H4 (cell line): ENCODE results near the gene NDUFA11. TPM values are rescaled to one million over a fixed set of nuclear protein-coding genes. Genes with fewer than 3 reads are reported as not detected.

Experiments
- DNase-seq: peaks from one replicate; pipeline ENCODE4 v3.0.0-alpha.2; 2015; ENCODE audit warnings: low spot score
- total RNA-seq: library from RNA; depleted of rRNA; stranded (reverse); fragments of >200 nt; shearing (Covaris generic); gene quantifications from 2 replicates; pipeline ENCODE4 v1.2.3, GENCODE V29; 2014; rRNA removed

NDUFA11 gene
- 281 and 301 TPM in 2 replicates for total RNA-seq

DNA sequence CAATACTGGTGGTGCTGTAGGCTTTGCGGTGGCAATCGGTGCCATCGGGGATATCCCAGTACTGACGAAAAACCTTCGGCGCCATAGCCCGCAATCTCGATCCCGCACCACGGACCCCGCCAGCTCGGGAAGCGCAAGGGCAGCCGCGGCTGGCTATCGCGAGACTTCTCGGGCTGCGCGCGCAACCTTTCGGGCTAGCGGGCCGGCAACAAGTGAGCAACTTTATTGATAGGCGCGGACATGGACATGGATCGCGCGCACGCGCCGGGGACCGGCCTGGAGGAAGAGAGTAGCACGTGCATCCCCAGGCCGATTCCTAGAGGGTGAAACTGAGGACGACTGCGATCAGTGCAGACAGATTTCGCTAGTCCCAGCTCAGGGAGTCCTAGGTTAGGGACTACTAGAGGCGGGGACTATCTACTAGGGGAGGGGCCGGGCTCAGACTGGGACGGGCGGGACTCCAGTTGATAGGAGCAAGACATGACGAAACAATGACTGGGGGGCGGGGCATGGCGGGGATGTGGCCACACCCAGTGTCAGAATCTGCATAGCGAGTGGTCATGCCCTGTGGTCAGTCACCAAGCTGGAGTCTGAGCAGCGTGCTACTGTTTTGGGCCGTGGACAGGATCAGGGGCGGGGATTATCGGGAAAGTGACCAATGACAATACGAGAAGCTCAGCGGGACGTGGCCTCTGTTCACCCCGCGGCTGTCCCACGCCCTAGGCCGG is at the start of gene NDUFA11:
TSS of gene NDUFA11 (minus strand) at position 167 of the 728 bp plus-strand sequence. CDS start at position 85, 82 bp downstream.
- peak; percentile 93 for DNase-seq

DNA sequence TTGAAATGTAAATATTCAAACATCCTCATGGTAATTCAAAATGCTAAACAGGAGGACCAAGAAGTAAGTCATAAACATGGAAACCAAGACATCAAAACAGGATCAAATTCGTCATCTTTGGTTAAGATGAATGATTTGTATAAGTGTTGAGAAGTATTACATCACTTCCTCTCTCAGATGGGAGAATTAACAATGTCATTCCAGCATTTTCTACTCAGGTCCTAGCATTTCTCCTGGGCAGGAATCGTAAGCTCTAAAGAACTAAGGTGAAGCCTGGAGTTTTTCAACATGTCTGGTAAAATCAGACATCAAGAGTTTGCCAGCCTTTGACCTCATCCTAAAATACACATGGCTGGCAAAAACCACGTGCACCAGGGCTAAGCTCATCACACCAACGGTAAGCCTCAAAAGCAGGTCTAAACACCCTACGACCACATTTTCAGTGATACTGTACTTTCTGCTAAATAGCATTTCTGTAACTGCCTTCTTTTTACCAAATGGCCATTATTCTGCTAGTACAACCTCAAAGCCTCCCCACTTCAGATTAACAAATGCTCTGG is 49.5 kb upstream of the NDUFA11 start:
- DNase-seq, result no peak

DNA sequence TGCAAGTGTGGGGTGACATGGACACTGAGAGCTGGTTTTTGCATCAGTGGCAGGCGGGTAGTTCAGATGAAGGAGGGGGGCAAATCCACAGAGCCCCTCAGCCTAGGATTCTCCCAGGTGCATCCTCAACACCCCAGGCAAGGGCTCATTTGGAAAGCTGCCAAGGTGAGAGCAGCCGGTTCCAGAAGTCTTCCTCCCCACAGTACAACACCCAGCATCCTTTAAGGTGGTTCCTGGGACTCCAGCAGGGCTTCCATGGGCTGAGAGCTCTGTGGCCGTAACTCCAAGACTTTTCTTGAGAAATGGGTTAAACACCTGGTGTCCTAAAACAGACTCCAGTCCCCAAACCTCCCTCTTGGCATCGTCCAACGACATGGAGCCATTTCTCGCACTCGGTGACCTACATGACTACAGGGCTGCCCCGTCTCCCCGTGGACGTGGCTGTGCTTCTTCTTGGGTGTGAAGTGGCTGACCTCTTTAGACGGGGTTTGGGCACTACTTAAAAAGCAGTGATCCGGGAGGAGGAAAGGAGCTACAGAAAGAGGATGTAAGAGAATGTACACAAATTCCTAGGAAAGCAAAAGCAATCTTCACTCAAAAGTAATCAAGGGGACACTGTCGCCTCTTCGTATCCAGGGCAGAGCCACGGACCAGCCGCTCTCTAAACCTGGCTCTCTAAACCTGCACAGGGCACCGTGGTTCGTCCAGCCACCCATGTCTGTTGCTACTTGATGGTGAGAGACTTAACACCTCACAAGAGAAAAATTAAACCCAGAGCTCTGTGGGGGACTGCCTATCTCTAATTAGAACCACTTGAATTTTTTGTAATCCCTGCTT is 48.8 kb upstream of the NDUFA11 start:
- DNase-seq, result no peak

DNA sequence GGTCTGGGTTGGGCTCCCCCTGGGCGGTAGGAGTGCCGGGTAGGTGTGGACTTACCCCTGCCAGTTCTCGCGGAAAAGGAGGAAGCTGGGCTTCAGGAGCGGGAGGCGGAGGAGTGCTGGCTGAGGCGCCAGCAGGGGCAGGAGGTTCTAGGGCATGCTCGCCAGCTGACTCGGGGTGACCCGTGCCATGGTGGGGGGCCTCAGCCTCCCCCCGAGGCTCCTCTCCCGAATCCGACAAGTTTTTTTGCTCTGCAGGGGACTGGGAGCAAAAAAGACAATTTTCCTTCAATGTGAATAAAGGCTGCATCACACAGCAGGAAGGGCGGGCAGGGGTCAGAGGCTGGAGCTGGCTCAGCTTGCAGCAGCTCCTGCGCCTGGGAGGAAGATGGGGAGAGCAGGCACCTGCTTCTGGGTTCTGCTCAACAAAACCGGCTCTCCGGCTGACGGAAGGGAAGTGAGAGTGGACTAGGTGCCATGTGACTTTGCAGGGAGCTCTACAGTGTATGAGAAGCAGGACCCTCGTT is 47.8 kb upstream of the NDUFA11 start:
- DNase-seq, result no peak

DNA sequence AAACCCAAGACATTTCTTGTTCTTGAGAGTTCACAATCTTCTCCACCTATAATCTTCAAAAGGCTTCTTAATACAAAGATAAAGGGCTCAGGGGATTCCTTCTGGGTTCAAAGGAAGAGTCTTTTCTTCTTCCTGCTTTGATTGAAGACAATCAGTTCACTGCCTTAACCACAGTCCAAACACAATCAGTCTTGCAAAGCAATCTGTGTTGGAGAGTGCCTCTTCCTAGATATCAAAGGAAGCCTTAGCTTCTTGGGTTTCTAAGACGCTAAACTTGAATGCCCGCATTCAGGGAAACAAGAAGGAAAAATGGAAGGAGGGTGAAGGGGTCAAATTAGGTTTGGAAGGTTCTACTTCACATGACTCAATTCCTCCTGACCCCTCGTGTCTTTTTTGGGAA is 47.2 kb upstream of the NDUFA11 start:
- DNase-seq, result no peak

DNA sequence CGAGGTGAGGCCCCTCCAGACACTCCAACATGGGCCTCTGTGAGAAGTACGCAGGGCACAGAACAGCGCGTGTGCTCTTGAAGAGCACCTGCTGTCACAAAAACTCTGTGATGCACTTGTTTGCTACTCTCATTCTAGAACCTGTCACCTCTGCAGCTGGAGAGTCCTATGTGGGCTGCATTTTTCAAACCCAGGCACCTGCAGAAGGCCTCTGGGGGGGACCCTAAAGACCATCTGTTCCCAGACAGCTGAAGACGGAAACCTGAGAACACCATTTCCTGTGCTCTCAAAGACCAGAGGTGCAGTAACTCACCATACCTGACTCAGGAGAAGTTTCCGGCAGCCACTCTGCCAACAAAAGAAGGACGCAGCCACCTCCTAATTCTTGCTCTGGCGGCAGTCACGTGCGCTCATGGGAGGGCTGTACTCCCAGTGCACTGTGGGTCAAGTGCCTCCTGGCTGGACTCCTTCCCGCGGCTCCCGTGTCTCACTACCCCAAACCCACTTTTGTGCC is 46.3 kb upstream of the NDUFA11 start:
- DNase-seq, result no peak

DNA sequence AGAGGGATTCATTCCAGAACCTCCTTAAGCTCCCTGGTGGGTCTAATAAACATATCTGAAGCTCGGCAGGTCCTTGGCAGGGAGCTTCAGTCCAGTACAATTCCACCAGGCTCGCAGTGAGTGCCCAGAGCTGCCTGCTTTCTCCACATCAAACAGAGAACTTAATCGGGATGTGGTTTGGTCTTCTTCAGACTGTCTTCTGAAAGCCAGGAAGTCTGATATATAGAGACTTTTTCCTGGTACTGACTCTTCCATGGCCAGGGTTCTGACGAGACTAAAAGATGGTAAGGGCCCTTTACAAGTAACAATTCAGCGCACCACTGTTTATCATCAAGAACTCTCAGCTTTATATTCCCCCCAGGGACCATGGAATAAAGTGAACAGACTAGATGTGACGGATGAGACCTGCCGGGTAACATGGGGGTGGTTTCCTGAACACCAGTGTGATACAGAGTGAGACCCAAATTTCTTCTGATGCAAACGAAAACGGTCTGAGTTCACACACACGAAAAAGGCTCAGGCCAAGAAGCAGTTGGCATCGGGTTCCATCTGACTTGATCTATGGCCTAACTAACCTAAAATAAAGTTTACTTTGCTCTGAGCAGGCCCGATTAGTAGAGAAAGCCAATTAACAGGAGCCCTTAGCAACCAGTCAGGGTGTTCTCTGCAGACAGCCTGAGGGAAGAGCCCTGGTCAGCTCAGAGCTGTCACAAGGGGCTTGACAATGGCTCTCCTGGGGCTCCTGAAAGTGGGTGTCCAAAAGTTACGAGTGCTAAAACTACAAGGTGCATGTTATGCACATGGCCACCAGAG is 45.4 kb upstream of the NDUFA11 start:
- DNase-seq, result no peak

DNA sequence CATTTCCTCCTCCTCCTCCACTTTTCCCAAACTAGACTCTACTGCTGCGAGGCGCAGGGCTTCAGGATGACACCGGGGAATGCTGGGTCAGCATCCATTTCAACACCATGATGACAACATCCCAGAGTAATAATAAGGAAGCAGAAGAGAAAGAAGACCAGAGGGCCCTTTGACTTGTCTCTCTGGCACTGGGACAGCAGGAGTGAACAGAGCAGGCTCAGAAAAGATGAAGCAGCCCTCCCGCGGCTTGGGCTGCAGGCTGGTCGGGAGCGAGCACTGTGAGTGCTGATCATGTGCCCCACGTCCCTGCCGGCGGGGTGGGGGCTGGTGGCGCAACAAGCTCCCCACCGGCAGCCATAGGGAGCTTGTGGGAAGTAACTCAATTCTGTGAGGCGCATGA is 43.8 kb upstream of the NDUFA11 start:
- DNase-seq, result no peak

DNA sequence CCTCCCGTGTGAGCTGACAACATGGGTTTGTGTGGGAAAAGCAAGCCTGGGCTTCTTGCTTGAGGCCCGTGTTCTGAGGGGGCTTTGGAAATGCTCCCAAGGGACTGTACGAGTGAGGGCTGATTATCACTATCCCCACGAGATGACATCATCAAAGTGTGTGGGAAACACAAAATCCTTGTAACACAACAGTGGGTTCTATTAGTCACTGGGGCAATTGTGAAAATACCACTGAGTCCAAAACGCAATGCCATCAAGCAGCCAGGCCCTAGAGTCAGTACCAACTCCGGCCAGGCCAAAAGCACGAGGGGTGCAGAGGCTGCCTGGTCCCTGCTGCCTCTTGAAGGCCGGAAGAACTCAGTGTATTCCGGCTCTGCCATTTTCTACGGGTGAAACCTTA is 40.0 kb upstream of the NDUFA11 start:
- DNase-seq, result no peak

DNA sequence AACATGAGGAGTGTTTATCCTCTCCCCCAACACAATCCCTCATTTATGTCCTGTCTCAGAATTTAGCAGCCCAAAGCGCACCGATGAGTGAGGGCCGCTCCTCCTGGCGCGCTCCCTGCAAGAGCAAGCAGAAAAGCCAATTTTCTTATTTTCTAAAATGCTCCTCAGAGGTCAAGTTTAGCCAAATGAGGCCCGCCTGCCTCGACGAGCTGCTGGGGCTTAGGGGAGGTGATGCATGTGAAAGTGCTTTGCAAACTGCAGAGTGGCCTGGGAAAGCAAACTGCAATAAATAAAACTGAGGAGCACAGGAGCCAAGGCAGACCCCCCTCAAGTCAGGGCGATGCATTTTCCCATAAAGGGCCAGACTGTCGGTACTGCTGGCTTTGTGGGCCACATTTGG is 39.5 kb upstream of the NDUFA11 start:
- no peak for DNase-seq

DNA sequence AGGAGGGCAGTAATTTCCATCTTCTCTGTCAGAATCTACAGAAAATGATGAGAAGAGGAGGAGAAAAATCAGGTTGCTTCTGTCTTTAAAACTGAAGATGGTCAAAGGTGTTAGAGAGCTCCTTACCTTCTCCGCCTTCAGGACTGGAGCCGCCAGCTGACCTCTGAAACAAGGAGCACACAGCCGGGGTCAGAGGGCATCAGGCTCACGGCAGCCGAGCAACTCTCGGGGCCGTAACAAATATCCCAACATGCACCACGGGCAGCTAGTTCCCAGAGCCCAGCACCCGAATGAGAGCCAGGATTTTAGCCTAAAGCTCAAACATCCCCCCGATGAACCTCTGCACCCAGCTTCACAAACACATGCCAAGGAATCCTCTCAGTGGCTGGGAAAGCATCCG is 38.1 kb upstream of the NDUFA11 start:
- DNase-seq, result no peak

DNA sequence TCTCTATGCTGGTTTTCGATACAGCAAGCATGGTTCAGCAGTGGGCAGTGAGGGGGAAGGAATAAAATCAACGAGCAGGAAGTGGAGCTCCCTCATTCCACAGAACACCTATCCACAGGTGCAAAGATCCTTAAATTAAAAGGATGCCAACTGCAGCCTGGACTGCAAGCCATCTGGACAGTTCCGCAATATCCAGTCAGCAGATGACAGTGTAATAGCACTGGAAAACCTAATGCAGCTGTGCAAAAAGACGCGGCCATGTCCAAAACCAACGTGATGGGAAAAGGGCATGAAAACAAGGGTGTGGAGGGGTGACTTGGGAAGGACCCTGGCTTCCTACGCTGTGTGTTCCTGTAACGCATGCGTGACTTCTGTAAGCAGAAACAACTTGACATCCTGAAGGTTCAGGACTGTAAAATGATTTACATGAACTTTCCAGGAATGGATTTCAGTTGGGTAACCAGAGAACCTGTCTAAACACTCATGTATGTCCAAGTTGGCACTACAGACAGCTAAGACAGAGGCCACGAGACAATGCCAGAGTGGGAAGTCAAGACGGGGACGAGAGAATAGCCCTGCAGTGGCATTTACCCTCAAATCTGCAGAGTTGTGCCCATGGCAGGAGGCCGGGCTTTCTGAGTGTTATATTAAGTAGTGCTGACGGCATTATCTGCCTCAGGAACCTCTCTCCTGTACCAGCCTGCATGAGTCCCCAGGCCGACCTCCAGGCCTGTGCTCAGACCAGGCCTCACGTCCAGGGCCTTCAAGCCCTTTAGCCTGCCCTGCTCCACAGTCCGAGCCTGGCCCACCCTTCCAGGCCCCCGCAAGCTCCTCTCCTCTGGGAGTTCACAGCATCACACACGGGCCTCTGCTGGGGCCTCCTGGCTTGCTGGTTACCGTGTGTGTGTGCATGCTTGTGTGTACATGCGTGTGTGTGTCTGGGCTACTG is 36.9 kb upstream of the NDUFA11 start:
- no peak for DNase-seq

DNA sequence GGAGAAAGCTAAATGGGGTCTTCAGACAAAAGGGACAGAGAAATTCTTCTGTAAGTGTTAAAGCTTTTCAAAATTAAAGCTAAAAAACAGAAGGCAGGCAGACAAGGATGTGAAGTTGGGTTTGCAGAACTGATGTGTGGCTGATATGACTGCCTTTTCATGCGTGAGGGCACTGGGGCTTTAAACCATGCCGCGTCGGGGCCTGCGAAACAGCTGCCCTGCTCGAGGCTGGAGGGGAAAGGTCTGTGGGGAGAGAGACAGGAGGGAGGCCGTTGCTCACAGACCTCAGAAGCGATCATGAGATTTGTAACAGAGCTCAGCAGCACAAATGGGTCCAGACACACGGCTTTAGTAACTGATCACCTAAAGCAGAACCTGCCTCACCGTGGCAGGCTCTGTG is 34.0 kb upstream of the NDUFA11 start:
- no peak for DNase-seq

DNA sequence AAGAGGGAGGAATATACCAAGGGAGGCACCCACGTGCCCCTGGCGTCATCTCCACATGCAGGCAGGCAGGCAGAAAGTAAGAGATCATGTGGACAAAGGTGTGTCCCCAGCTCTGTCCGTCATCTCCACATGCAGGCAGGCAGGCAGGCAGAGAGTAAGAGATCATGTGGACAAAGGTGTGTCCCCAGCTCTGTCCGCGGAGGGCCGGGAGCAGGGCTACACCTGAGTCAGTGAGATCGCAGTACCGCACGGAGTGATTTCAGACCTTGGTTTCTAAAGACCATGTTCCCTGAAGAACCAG is 32.7 kb upstream of the NDUFA11 start:
- DNase-seq, result no peak

DNA sequence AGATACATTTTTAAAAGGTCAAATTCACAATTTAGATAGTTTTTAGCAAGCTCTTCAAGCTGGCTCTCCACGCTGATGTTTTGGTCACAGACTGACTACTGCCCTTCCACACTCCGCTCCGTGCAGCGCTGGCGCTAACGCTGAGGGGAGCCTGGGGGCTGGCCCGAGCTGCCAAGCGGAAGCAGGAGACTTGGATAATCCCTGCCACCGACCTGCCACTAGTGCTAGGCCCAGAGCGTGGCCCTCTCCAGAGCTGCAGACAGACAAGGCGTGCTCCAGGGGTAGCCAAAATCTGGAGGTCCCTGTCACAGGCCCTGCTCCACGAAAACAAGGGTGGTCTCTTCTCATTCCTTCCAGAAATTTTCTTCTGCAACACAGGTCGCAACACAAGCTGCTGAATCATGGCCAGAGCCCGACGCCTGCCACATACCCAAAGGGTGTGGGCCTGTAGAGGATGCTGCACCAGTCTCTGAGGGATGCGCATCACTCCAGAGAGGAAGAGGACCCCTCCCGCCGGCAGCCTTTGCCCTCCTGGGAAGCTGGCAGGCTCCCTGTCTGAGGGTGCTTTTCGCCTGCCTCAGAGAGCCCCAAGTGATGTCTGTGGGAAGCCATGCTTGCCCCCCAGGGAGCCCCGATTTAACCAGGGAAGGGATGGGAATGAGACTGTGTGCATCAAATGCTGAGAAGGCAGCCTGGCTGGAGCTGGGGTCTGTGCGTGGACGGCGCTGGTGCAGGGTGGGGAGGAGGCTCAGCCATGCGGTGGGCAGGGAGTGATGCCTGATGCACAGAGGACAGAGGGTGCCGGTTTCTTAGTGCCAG is 32.1 kb upstream of the NDUFA11 start:
- DNase-seq, result no peak

DNA sequence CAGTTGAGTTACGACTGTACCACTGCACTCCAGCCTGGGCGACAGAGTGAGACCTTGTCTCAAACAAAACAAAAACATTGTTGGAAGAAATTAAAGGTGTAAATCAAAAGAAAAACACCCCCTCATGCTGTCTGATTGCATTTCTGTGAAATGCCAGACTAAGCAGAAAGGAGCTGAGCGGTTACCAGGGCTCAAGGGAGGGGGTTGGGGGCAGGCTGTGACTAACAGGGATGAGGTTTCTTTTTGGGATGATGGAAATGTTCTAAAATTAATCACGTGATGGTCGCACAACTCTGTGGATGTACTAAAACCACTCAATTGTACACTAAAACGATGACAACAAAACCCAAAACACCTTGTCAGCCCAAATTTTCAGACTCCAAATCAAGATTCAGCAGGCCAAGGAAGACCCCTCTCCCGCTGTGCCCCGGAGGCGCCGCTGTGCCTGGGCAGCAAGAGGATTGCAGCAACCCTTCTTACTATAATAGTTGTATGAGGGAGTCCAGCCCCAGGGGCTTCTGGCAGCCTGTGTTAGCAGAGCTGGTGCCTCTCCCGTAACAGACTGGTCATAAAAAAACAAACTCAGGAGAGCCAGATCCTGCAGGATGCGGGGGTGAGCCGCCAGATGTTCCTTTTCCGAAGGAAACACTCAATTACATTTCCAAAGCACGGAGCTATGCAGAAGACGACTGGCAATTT is 31.3 kb upstream of the NDUFA11 start:
- DNase-seq, result no peak

DNA sequence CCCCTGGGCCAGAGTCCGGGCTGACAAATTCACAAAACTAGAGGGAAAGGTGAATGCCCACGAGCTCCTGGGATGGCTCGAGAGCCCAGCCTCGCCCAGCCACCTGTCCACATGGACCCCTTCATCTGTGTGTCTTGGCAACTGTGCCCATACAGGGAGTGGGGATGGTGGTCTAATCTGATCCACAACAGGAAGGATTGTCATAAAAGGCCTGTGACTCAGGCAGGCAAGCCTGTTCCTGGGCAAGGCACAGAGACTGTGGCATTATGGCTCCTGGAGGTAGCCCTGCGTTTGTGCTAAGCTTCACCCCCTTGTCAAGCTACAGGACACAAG is 30.4 kb upstream of the NDUFA11 start:
- DNase-seq, result no peak

DNA sequence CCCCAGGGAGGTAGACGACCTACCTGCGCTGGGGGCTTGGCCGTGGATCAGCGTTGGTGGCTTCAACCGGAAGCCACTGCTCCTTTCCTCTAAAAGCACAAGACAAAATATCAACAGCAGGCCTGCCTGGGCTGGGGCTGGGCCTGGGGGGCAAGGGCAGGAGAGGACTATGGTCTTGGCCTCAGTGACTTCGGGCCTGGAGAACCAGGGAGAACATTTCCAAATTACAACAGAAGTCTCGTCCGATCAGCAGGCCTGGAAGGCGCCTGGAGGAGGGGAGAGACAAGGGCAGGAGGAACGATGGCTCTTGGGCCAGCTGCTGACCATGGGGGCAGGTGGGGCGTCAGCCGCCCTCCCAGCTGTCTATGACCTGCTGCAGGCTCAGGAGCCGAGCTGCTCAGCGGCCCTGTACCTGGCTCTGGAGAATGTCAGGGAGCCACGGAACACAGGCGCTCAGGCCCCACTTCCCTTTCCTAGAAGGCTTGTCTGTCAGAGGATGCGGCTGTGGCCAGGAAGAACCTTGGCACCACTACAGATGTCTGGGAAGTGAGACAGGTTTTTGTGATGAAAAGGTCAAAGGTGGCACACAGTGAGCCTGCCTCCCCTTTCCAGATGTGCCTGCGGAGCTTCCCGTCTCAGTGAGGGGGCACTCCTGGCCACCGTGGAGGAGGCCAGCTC is 29.9 kb upstream of the NDUFA11 start:
- DNase-seq, result no peak
